GM12878 (cell line): ENCODE measurements around the gene REST. TPM values are rescaled to one million over a fixed set of nuclear protein-coding genes. Genes with fewer than 3 reads are reported as not detected.

Experiments
- ATAC-seq: fragments of 200-7000 bp; cut with Tn5 transposase; 3 replicates; pipeline ENCODE4 v1.9.1; 2020; ENCODE audit warnings: mild to moderate bottlenecking, moderate library complexity
- BruUV-seq: library from RNA; stranded (reverse); fragments of 400-500 nt; replicated peaks from 2 replicates; lab custom pipeline; 2021; lab: Mats Ljungman, UMichigan
- CTCF ChIA-PET: fragments of 300-600 bp; sonication (Branson Sonifier 250); formaldehyde crosslinking; extraction: SDS; loops from one replicate; lab custom pipeline; 2021; ENCODE audit warnings: inconsistent platforms; lab: Yijun Ruan, JAX
- POLR2A ChIA-PET: fragments of 350-600 bp; formaldehyde crosslinking; extraction: SDS; loops from one replicate; lab custom pipeline; 2021; ENCODE audit warnings: inconsistent platforms; lab: Charles Lee
- RAD21 ChIA-PET: fragments of 300-600 bp; sonication (Branson Sonifier 250); formaldehyde crosslinking; loops from one replicate; lab custom pipeline; 2023; ENCODE audit warnings: antibody characterized with exemption; ENCODE audit not compliant: unreplicated experiment; lab: Charles Lee
- SMC1A ChIA-PET: fragments of 300-600 bp; sonication (Branson Sonifier 250); formaldehyde crosslinking; loops from one replicate; lab custom pipeline; 2023; ENCODE audit not compliant: unreplicated experiment, uncharacterized antibody; lab: Charles Lee
- DNase-seq: peaks from one replicate; pipeline ENCODE4 v3.0.0-alpha.2; 2011; ENCODE audit warnings: low read depth, low spot score
- FAIRE-seq: peaks from 3 replicates; lab custom pipeline; 2011; peaks lifted over from hg19 to GRCh38; lab: Jason Lieb, UNC
- H2AFZ ChIP-seq: 2 replicates; pipeline ENCODE4 v1.6.0; 2011; ENCODE audit warnings: low read depth, low read length, control low read depth; ENCODE audit not compliant: control insufficient read depth
- H3K27ac ChIP-seq: 2 replicates; pipeline ENCODE4 v1.5.1; 2011; ENCODE audit warnings: control low read depth; ENCODE audit not compliant: control insufficient read depth, insufficient read depth
- H3K27me3 ChIP-seq, 2 experiments: replicated peaks in 1 of 2; 2 replicates each; pipeline versions ENCODE4 v1.6.0 to v1.6.1; 2011; ENCODE audit warnings: low read length in 1 of 2; ENCODE audit not compliant: control insufficient read depth in 2 of 2, insufficient read depth in 2 of 2
- H3K36me3 ChIP-seq, 2 experiments: 2 replicates each; pipeline ENCODE4 v1.5.1; 2011; ENCODE audit warnings: low read length in 1 of 2; ENCODE audit not compliant: control insufficient read depth in 2 of 2, insufficient read depth in 2 of 2
- H3K4me1 ChIP-seq: 2 replicates; pipeline ENCODE4 v1.6.1; 2011; ENCODE audit warnings: mild to moderate bottlenecking, low read length, moderate library complexity, mixed read lengths; ENCODE audit not compliant: control insufficient read depth, insufficient read depth
- H3K4me2 ChIP-seq: 2 replicates; pipeline ENCODE4 v1.6.0; 2011; ENCODE audit warnings: control low read depth; ENCODE audit not compliant: control insufficient read depth, insufficient read depth
- H3K4me3 ChIP-seq: fragments of 200-600 bp; sonication (generic); 2 replicates; pipeline ENCODE4 v1.5.1; 2016
- H3K79me2 ChIP-seq: 2 replicates; pipeline ENCODE4 v1.6.0; 2011; ENCODE audit warnings: low read length; ENCODE audit not compliant: control insufficient read depth, insufficient read depth
- H3K9ac ChIP-seq: 2 replicates; pipeline ENCODE4 v1.8.0; 2011; ENCODE audit warnings: low read length, control low read depth, mixed read lengths; ENCODE audit not compliant: control insufficient read depth, insufficient read depth
- H3K9me3 ChIP-seq: replicated peaks from 3 replicates; pipeline ENCODE4 v1.5.1; 2011; ENCODE audit warnings: mild to moderate bottlenecking, low read length; ENCODE audit not compliant: control insufficient read depth, insufficient read depth
- H4K20me1 ChIP-seq: 2 replicates; pipeline ENCODE4 v1.6.0; 2011; ENCODE audit not compliant: control insufficient read depth, insufficient read depth
- BCL3 ChIP-seq: IDR thresholded peaks from 2 replicates; pipeline ENCODE4 v1.6.1; 2011; ENCODE audit warnings: borderline replicate concordance, low read depth, mild to moderate bottlenecking, moderate library complexity, low read length; ENCODE audit not compliant: insufficient read depth, poor library complexity, severe bottlenecking
- MYC ChIP-seq: IDR thresholded peaks from 2 replicates; pipeline ENCODE4 v1.6.1; 2011; ENCODE audit warnings: mild to moderate bottlenecking, low read length, moderate library complexity, inconsistent platforms; ENCODE audit not compliant: insufficient read depth, insufficient replicate concordance, insufficient read length, severe bottlenecking
- PAX5 ChIP-seq: IDR thresholded peaks from 2 replicates; pipeline ENCODE4 v1.6.1; 2011; ENCODE audit warnings: low read depth, low read length, borderline replicate concordance
- PAX8 ChIP-seq: fragments of 450-650 bp; IDR thresholded peaks from 2 replicates; pipeline ENCODE4 v1.6.1; 2017; ENCODE audit warnings: mild to moderate bottlenecking, moderate library complexity
- POLR2A ChIP-seq: IDR thresholded peaks from 2 replicates; pipeline ENCODE4 v1.6.1; 2011; ENCODE audit warnings: low read depth, mild to moderate bottlenecking, low read length
- POLR2AphosphoS5 ChIP-seq: IDR thresholded peaks from 2 replicates; pipeline ENCODE4 v1.6.1; 2011; ENCODE audit warnings: mild to moderate bottlenecking, low read length, inconsistent platforms
- SMAD1 ChIP-seq: fragments of 450-650 bp; IDR thresholded peaks from 2 replicates; pipeline ENCODE4 v1.6.1; 2018; ENCODE audit warnings: mild to moderate bottlenecking, low read depth; ENCODE audit not compliant: partially characterized antibody
- YBX1 ChIP-seq: fragments of 450-650 bp; IDR thresholded peaks from 2 replicates; pipeline ENCODE4 v1.6.1; 2016; ENCODE audit warnings: antibody characterized with exemption
- ZNF622 ChIP-seq: fragments of 450-650 bp; IDR thresholded peaks from 2 replicates; pipeline ENCODE4 v1.6.1; 2017; ENCODE audit warnings: mild to moderate bottlenecking, inconsistent platforms
- WGBS: methylation state at CpG from one replicate; pipeline ENCODE4 v1.1.6; 2016; ENCODE audit warnings: low lambda C conversion rate; ENCODE audit not compliant: insufficient replicate concordance, insufficient coverage; ENCODE audit errors: missing lambda C conversion rate; 5-methylcytosine and 5-hydroxymethylcytosine counted together
- in situ Hi-C: fragments of 300-500 bp; cut with MboI; formaldehyde crosslinking; loops from 9 replicates; pipeline ENCODE4 v1.14.3; 2018; ENCODE audit warnings: mixed read lengths
- intact Hi-C: fragments of 100-400 bp; cut with micrococcal nuclease; formaldehyde crosslinking; loops from one replicate; pipeline ENCODE4 v1.14.2; 2022; ENCODE audit not compliant: unreplicated experiment
- polyA plus RNA-seq, 11 experiments: library from polyadenylated mRNA; depleted of rRNA in 4 of 11; unstranded in 6 of 11; stranded (reverse) in 5 of 11; fragments of >200 nt; fragmentation: Nextera tagmentation in 4 of 11; fragmentation: Illumina TruSeq in 1 of 11; extraction: Ambion mirVana in 4 of 11; extraction: Trizol in 1 of 11; gene quantifications; 1 replicate in 1 of 11; 2 replicates in 10 of 11; pipeline versions ENCODE4 v1.2.1 to v1.2.3, GENCODE V29; 2011 to 2016; ENCODE audit warnings: inconsistent platforms in 2 of 11, missing spikeins in 2 of 11, low read depth in 1 of 11
- total RNA-seq, 4 experiments: library from RNA; depleted of rRNA in 3 of 4; stranded (reverse); fragments of >200 nt in 3 of 4; fragmentation: Illumina TruSeq in 1 of 4; extraction: Trizol in 1 of 4; gene quantifications; 2 replicates each; pipeline versions ENCODE4 v1.2.1 to v1.2.3, GENCODE V29; 2013 to 2021
- TF ChIP-seq, protein P1 (sequence below): fragments of 450-650 bp; IDR thresholded peaks from 2 replicates; pipeline ENCODE4 v1.6.1; 2017; ENCODE audit warnings: mild to moderate bottlenecking
- TF ChIP-seq, protein P2 (sequence below): IDR thresholded peaks from 2 replicates; pipeline ENCODE4 v1.6.1; 2011; ENCODE audit warnings: low read depth, mild to moderate bottlenecking, low read length, moderate library complexity, borderline replicate concordance; ENCODE audit errors: extremely low read depth
- TF ChIP-seq, protein P3 (sequence below): fragments of 450-650 bp; formaldehyde crosslinking; IDR thresholded peaks from 2 replicates; pipeline ENCODE4 v1.4.0; 2020; ENCODE audit warnings: mild to moderate bottlenecking, moderate library complexity

The REST gene
- total and polyA plus RNA-seq, 10 of the 15 experiments (the other 5 are each of a cell fraction or from before 2014, with no cell fraction given): 3.7 to 36.3 (median 20.4) TPM

DNA sequence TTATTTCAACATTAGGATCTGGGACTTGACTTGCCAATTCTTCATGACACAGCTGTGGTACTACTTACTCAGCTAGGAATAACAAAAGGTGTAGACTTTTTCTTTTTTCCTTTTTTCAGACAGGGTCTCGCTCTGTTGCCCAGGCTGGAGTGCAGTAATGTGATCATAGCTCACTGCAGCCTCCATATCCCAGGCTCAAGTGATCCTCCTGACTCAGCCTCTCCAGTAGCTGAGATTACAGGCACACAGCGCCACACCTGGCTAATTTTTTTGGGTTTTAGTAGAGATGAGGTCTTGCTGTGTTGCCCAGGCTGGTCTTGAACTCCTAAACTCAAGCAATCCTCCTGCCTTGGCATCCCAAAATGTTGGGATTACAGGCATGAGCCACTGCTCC is 53.4 kb downstream of the REST start:
- POLR2A ChIA-PET: no interaction called here
- CTCF ChIA-PET: interaction anchor here (0.7 to 3.0 kb wide), 13 partner anchors 10 to 309 kb away, joined by 3 to 11 read pairs (median 3); partner anchors contain the start of gene NOA1
- TF ChIP-seq POLR2AphosphoS5 (no peak), BCL3 (no peak), SMAD1 (no peak), ZNF622 (no peak), PAX5 (no peak), PAX8 (no peak), YBX1 (no peak), MYC (no peak), POLR2A (no peak)
- TF ChIP-seq, protein P1, sequence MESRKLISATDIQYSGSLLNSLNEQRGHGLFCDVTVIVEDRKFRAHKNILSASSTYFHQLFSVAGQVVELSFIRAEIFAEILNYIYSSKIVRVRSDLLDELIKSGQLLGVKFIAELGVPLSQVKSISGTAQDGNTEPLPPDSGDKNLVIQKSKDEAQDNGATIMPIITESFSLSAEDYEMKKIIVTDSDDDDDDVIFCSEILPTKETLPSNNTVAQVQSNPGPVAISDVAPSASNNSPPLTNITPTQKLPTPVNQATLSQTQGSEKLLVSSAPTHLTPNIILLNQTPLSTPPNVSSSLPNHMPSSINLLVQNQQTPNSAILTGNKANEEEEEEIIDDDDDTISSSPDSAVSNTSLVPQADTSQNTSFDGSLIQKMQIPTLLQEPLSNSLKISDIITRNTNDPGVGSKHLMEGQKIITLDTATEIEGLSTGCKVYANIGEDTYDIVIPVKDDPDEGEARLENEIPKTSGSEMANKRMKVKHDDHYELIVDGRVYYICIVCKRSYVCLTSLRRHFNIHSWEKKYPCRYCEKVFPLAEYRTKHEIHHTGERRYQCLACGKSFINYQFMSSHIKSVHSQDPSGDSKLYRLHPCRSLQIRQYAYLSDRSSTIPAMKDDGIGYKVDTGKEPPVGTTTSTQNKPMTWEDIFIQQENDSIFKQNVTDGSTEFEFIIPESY: no peak
- TF ChIP-seq, protein P2, sequence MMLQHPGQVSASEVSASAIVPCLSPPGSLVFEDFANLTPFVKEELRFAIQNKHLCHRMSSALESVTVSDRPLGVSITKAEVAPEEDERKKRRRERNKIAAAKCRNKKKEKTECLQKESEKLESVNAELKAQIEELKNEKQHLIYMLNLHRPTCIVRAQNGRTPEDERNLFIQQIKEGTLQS: no peak
- TF ChIP-seq, protein P3, sequence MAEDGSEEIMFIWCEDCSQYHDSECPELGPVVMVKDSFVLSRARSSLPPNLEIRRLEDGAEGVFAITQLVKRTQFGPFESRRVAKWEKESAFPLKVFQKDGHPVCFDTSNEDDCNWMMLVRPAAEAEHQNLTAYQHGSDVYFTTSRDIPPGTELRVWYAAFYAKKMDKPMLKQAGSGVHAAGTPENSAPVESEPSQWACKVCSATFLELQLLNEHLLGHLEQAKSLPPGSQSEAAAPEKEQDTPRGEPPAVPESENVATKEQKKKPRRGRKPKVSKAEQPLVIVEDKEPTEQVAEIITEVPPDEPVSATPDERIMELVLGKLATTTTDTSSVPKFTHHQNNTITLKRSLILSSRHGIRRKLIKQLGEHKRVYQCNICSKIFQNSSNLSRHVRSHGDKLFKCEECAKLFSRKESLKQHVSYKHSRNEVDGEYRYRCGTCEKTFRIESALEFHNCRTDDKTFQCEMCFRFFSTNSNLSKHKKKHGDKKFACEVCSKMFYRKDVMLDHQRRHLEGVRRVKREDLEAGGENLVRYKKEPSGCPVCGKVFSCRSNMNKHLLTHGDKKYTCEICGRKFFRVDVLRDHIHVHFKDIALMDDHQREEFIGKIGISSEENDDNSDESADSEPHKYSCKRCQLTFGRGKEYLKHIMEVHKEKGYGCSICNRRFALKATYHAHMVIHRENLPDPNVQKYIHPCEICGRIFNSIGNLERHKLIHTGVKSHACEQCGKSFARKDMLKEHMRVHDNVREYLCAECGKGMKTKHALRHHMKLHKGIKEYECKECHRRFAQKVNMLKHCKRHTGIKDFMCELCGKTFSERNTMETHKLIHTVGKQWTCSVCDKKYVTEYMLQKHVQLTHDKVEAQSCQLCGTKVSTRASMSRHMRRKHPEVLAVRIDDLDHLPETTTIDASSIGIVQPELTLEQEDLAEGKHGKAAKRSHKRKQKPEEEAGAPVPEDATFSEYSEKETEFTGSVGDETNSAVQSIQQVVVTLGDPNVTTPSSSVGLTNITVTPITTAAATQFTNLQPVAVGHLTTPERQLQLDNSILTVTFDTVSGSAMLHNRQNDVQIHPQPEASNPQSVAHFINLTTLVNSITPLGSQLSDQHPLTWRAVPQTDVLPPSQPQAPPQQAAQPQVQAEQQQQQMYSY: no peak
- Histone ChIP-seq H3K4me2 (no peak overlapping the region), H4K20me1 (no peaks in the 10 kb centered on the region), H3K9ac (no peak overlapping the region), H2AFZ (no peak overlapping the region), H3K79me2 (no peaks in the 10 kb centered on the region), H3K27ac (no peak overlapping the region), H3K36me3 (peaks cover 0 to 19% of the 10 kb centered on the region in 2 experiments; a peak in 3 of 4 replicates), H3K9me3 (no peaks in the 10 kb centered on the region), H3K27me3 (no peaks in the 10 kb centered on the region), H3K4me1 (no peaks in the 10 kb centered on the region), H3K4me3 (no peak overlapping the region)
- FAIRE-seq: no peak
- in situ Hi-C loops: no loop called here
- no peak for ATAC-seq
- intact Hi-C loops: no loop called here
- DNase-seq: no peak
- 94% methylated on average over 2 of the region's 2 CpGs for WGBS
- SMC1A ChIA-PET: interaction anchor here (0.7 to 4.1 kb wide), 5 partner anchors 9 to 54 kb away, joined by 3 to 14 read pairs (median 4); partner anchors contain the start of genes NOA1, POLR2B and REST
- RAD21 ChIA-PET: no interaction called here
- no TSS peak for BruUV-seq
